Neural cell (in vitro differentiated cells): ENCODE results near the gene ADGRD1. TPM values are rescaled to one million over a fixed set of nuclear protein-coding genes. Genes with fewer than 3 reads are reported as not detected.

ENCODE experiments used
- H2AFZ ChIP-seq: fragments of 200-600, 300-800 bp; sonication (generic), shearing (Covaris generic); 2 replicates; pipeline ENCODE4 v1.6.0; 2014; ENCODE audit warnings: low read depth, mild to moderate bottlenecking, antibody characterized with exemption, low read length, moderate library complexity
- H3F3A ChIP-seq: fragments of 200-600 bp; shearing (Covaris generic); 2 replicates; pipeline ENCODE4 v1.6.1; 2016; ENCODE audit warnings: mild to moderate bottlenecking, moderate library complexity, mixed read lengths, antibody characterized with exemption, low read length; ENCODE audit not compliant: insufficient read depth, poor library complexity, severe bottlenecking
- H3K27ac ChIP-seq: fragments of 200-600, 300-800 bp; sonication (generic), shearing (Covaris generic); 2 replicates; pipeline ENCODE4 v1.5.1; 2014; ENCODE audit warnings: mild to moderate bottlenecking, low read length, moderate library complexity
- H3K27me3 ChIP-seq: fragments of 300-800, 200-600 bp; sonication (generic), shearing (Covaris generic); 2 replicates; pipeline ENCODE4 v1.6.0; 2014; ENCODE audit warnings: mild to moderate bottlenecking, low read depth, low read length, moderate library complexity; ENCODE audit not compliant: insufficient read depth
- H3K36me3 ChIP-seq: fragments of 300-800, 200-600 bp; sonication (generic), shearing (Covaris generic); 2 replicates; pipeline ENCODE4 v1.5.1; 2014; ENCODE audit warnings: mild to moderate bottlenecking, antibody characterized with exemption, low read length, moderate library complexity; ENCODE audit not compliant: insufficient read depth
- H3K4me2 ChIP-seq: fragments of 300-800, 200-600 bp; sonication (generic), shearing (Covaris generic); 2 replicates; pipeline ENCODE4 v1.6.0; 2014; ENCODE audit warnings: mild to moderate bottlenecking, low read length
- H3K4me3 ChIP-seq: fragments of 300-800, 200-600 bp; sonication (generic), shearing (Covaris generic); 2 replicates; pipeline ENCODE4 v1.5.1; 2014; ENCODE audit warnings: mild to moderate bottlenecking, low read length, moderate library complexity
- H3K79me2 ChIP-seq: fragments of 200-600 bp; shearing (Covaris generic); replicated peaks from 2 replicates; pipeline ENCODE4 v1.6.0; 2014; ENCODE audit warnings: mild to moderate bottlenecking, low read length, moderate library complexity; ENCODE audit not compliant: insufficient read depth
- H3K9ac ChIP-seq: fragments of 300-800, 200-600 bp; sonication (generic), shearing (Covaris generic); 2 replicates; pipeline ENCODE4 v1.6.1; 2016; ENCODE audit warnings: mild to moderate bottlenecking, low read length, mixed read lengths
- H3K9me2 ChIP-seq: fragments of 200-600 bp; shearing (Covaris generic); 2 replicates; pipeline ENCODE4 v1.6.1; 2016; ENCODE audit warnings: mild to moderate bottlenecking, low read length, mixed read lengths; ENCODE audit not compliant: insufficient read depth
- H3K9me3 ChIP-seq: fragments of 200-600, 300-800 bp; sonication (generic), shearing (Covaris generic); 2 replicates; pipeline ENCODE4 v1.6.1; 2016; ENCODE audit warnings: mild to moderate bottlenecking, mixed run types, low read length, moderate library complexity, mixed read lengths
- H4K20me1 ChIP-seq: fragments of 200-600 bp; shearing (Covaris generic); 2 replicates; pipeline ENCODE4 v1.6.1; 2016; ENCODE audit warnings: mild to moderate bottlenecking, mixed run types; ENCODE audit not compliant: insufficient read depth
- EP300 ChIP-seq: fragments of 450-650 bp; conservative IDR thresholded peaks from 2 replicates; pipeline ENCODE4 v1.6.1; 2014; ENCODE audit warnings: antibody characterized with exemption, mild to moderate bottlenecking, moderate library complexity; ENCODE audit not compliant: poor library complexity, severe bottlenecking
- EZH2 ChIP-seq: fragments of 200-600, 300-800 bp; shearing (Covaris generic), sonication (generic); IDR thresholded peaks from 2 replicates; pipeline ENCODE4 v1.6.1; 2014; ENCODE audit warnings: antibody characterized with exemption, low read length, borderline replicate concordance, mild to moderate bottlenecking; ENCODE audit not compliant: insufficient read depth, poor library complexity, severe bottlenecking
- MXI1 ChIP-seq: fragments of 450-650 bp; conservative IDR thresholded peaks from 2 replicates; pipeline ENCODE4 v1.6.1; 2014; ENCODE audit warnings: antibody characterized with exemption, mild to moderate bottlenecking; ENCODE audit not compliant: poor library complexity, severe bottlenecking
- POLR2AphosphoS5 ChIP-seq: IDR thresholded peaks from 2 replicates; pipeline ENCODE4 v1.6.1; 2012
- RAD21 ChIP-seq: fragments of 450-650 bp; conservative IDR thresholded peaks from 2 replicates; pipeline ENCODE4 v1.6.1; 2014; ENCODE audit warnings: antibody characterized with exemption, mild to moderate bottlenecking, moderate library complexity
- SMC3 ChIP-seq: fragments of 450-650 bp; conservative IDR thresholded peaks from 2 replicates; pipeline ENCODE4 v1.6.1; 2014; ENCODE audit warnings: antibody characterized with exemption, mild to moderate bottlenecking, moderate library complexity; ENCODE audit not compliant: poor library complexity
- TAF1 ChIP-seq: IDR thresholded peaks from 2 replicates; pipeline ENCODE4 v1.6.1; 2012; ENCODE audit warnings: low read depth
- polyA plus RNA-seq: library from polyadenylated mRNA; depleted of rRNA; stranded (reverse); fragments of >200 nt; gene quantifications from 2 replicates; pipeline ENCODE4 v1.2.3, GENCODE V29; 2014
- TF ChIP-seq, protein P1 (sequence below): IDR thresholded peaks from 2 replicates; pipeline ENCODE4 v1.6.1; 2012; ENCODE audit warnings: borderline replicate concordance
- TF ChIP-seq, protein P2 (sequence below): fragments of 450-650 bp; IDR thresholded peaks from 2 replicates; pipeline ENCODE4 v1.5.1; 2014; ENCODE audit warnings: antibody characterized with exemption, mild to moderate bottlenecking, moderate library complexity; ENCODE audit not compliant: poor library complexity, severe bottlenecking

ADGRD1 gene
- polyA plus RNA-seq, 1 donor from 2014 or later, result 1.7 TPM

DNA sequence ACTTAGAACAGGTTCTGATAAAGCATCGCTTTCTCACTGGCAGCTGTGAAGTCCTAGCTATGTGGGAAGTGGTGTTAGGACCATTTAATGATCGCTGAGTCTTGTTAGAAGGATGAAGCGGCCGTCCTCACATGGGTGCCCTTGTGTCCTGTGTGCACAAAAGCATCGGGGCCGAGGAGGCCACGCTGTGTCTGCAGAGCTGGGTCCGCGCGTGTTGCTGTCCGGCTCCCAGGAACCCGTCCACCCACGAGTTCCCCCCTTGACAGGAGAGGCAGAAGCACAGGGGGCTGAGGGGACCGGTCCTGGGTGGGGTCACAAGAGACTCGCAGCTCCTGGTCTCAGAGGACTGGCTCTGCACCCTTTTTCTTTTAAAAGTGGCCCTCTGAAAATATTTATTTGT is 90.4 kb downstream of the ADGRD1 start:
- H3K36me3 ChIP-seq, result no peaks in the 10 kb centered on the region
- no peak overlapping the region for H2AFZ ChIP-seq
- H4K20me1 ChIP-seq, result no peaks in the 10 kb centered on the region
- no peaks in the 10 kb centered on the region for H3K79me2 ChIP-seq
- H3F3A ChIP-seq, result no peaks in the 10 kb centered on the region
- no peak overlapping the region for H3K9ac ChIP-seq
- H3K9me2 ChIP-seq, result no peaks in the 10 kb centered on the region
- TF ChIP-seq, protein P1, sequence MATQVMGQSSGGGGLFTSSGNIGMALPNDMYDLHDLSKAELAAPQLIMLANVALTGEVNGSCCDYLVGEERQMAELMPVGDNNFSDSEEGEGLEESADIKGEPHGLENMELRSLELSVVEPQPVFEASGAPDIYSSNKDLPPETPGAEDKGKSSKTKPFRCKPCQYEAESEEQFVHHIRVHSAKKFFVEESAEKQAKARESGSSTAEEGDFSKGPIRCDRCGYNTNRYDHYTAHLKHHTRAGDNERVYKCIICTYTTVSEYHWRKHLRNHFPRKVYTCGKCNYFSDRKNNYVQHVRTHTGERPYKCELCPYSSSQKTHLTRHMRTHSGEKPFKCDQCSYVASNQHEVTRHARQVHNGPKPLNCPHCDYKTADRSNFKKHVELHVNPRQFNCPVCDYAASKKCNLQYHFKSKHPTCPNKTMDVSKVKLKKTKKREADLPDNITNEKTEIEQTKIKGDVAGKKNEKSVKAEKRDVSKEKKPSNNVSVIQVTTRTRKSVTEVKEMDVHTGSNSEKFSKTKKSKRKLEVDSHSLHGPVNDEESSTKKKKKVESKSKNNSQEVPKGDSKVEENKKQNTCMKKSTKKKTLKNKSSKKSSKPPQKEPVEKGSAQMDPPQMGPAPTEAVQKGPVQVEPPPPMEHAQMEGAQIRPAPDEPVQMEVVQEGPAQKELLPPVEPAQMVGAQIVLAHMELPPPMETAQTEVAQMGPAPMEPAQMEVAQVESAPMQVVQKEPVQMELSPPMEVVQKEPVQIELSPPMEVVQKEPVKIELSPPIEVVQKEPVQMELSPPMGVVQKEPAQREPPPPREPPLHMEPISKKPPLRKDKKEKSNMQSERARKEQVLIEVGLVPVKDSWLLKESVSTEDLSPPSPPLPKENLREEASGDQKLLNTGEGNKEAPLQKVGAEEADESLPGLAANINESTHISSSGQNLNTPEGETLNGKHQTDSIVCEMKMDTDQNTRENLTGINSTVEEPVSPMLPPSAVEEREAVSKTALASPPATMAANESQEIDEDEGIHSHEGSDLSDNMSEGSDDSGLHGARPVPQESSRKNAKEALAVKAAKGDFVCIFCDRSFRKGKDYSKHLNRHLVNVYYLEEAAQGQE, result no peak
- TF ChIP-seq, protein P2, sequence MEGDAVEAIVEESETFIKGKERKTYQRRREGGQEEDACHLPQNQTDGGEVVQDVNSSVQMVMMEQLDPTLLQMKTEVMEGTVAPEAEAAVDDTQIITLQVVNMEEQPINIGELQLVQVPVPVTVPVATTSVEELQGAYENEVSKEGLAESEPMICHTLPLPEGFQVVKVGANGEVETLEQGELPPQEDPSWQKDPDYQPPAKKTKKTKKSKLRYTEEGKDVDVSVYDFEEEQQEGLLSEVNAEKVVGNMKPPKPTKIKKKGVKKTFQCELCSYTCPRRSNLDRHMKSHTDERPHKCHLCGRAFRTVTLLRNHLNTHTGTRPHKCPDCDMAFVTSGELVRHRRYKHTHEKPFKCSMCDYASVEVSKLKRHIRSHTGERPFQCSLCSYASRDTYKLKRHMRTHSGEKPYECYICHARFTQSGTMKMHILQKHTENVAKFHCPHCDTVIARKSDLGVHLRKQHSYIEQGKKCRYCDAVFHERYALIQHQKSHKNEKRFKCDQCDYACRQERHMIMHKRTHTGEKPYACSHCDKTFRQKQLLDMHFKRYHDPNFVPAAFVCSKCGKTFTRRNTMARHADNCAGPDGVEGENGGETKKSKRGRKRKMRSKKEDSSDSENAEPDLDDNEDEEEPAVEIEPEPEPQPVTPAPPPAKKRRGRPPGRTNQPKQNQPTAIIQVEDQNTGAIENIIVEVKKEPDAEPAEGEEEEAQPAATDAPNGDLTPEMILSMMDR, result no peak
- TF ChIP-seq POLR2AphosphoS5 (no peak), EP300 (no peak), SMC3 (no peak), MXI1 (no peak), RAD21 (no peak)
- no peak overlapping the region for H3K27ac ChIP-seq
- no peak overlapping the region for H3K4me3 ChIP-seq
- H3K9me3 ChIP-seq, result no peaks in the 10 kb centered on the region
- H3K4me2 ChIP-seq, result no peak overlapping the region
- H3K27me3 ChIP-seq, result no peaks in the 10 kb centered on the region

DNA sequence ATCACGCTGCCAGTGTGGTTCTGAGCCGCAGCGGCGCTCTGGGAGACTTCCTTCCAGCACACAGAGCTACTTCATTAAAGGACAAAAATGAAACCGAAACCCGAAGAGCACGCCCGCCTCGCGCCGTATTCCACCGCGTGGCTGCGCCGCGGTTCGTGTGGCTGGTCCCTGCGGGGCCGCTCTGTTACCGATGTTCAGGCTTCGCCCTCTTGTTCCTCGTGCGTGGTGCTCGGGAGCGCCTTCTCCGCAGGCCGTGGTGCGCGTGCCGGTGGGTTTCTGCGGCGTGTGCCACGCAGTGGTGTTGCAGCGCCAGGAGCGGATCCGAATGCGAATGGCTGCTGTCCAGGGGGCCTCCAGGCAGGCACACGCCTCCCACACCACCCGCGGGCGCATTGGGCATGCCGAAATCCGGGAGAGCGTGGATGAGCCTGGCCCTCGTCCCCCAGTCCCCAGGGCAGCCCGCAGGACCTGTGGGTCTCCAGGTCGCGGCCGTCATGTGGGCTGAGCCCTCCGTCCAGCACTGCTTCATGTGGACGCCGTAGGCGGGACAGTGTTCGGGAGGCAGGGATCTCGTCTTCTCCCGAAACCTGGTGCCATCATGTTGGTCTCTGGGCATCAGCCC is 91.2 kb downstream of the ADGRD1 start:
- TF ChIP-seq TAF1 (no peak), POLR2AphosphoS5 (no peak), RAD21 (no peak), EZH2 (no peak), EP300 (no peak), MXI1 (no peak), SMC3 (no peak)
- TF ChIP-seq, protein P1, result no peak
- TF ChIP-seq, protein P2, result no peak
- no peaks in the 10 kb centered on the region for H3K27me3 ChIP-seq
- no peaks in the 10 kb centered on the region for H3K79me2 ChIP-seq
- H4K20me1 ChIP-seq, result no peaks in the 10 kb centered on the region
- no peak overlapping the region for H3K4me2 ChIP-seq
- H3K9me2 ChIP-seq, result no peaks in the 10 kb centered on the region
- no peaks in the 10 kb centered on the region for H3F3A ChIP-seq
- H3K36me3 ChIP-seq, result no peaks in the 10 kb centered on the region
- no peaks in the 10 kb centered on the region for H3K9me3 ChIP-seq
- H3K9ac ChIP-seq, result no peak overlapping the region
- no peak overlapping the region for H3K4me3 ChIP-seq
- no peak overlapping the region for H2AFZ ChIP-seq
- H3K27ac ChIP-seq, result no peak overlapping the region
